ENCODE results near the gene ZC3H12D. TPM values are rescaled to one million over a fixed set of nuclear protein-coding genes. Genes with fewer than 3 reads are reported as not detected.
"Not testable (repeated sequence)": the region's sequence is repeated elsewhere in the genome, so short reads cannot be mapped to it uniquely, and the experiment has no call there.

Gene ZC3H12D
- total RNA-seq, 2 experiments from 2014 or later, result 25.3 to 37.5 TPM

DNA sequence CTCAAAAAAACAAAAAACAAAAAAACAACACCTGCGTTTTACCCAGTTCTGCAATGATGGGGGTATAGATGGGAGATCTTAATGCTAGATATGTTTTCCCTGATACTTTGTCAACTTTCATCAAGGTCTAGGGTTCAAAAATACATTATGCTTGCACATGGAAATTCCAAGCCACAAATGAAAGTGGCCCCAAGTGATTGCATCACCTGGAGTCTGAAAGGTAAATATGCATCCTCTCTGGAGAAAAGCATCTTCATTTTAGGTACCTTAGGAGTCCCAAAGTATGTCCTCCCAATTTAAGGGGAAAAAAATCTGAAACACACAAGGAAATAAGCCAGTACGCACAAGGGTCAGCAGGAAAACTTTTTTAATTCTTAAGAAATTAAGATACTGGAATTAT is 12.6 kb upstream of the ZC3H12D start:
- peaks cover 17% of the 10 kb centered on the region for H3K36me3 Mint-ChIP-seq
- no peaks in the 10 kb centered on the region for H3K27me3 Mint-ChIP-seq
- CTCF ChIA-PET, result interaction anchor here (1.6 to 2.9 kb wide), 2 partner anchors 8 to 20 kb away, joined by 4 to 17 read pairs; no protein-coding TSS in a partner anchor
- H3K27ac Mint-ChIP-seq, result peak overlapping the region; percentile 88
- no peak overlapping the region for H3K4me3 Mint-ChIP-seq
- no peak for ATAC-seq
- H3K9me3 Mint-ChIP-seq (ENCODE audit: low read depth), result no peaks in the 10 kb centered on the region
- H3K4me1 Mint-ChIP-seq, result peaks cover 62% of the 10 kb centered on the region
- no peak for DNase-seq

DNA sequence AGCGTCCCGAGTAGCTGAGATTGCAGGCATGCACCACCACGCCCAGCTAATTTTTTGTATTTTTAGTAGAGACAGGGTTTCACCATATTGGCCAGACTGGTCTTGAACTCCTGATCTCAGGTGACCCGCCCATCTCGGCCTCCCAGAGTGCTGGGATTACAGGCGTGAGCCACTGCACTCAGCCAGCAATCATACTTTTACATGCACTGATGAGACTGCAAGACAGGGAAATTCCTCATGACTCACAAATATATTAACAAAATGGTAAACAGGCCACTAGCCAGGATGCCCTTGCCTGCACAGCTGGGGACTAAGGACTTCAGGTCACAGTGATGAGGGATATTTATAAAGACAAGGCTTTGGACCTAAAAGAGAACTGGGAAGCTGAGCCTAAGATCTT is 11.8 kb upstream of the ZC3H12D start:
- not testable (repeated sequence) for H3K27me3 Mint-ChIP-seq; H3K9me3 Mint-ChIP-seq (ENCODE audit: low read depth); ATAC-seq
- CTCF ChIA-PET, result interaction anchor here (1.4 to 4.3 kb wide), 5 partner anchors 9 to 430 kb away, joined by 3 to 23 read pairs (median 9); partner anchors contain the start of gene ZC3H12D
- peak overlapping the region; percentile 22 for H3K4me3 Mint-ChIP-seq
- peaks cover 67% of the 10 kb centered on the region for H3K4me1 Mint-ChIP-seq
- peaks cover 17% of the 10 kb centered on the region for H3K36me3 Mint-ChIP-seq
- H3K27ac Mint-ChIP-seq, result peak overlapping the region; percentile 88
- peak; percentile 41 for DNase-seq

DNA sequence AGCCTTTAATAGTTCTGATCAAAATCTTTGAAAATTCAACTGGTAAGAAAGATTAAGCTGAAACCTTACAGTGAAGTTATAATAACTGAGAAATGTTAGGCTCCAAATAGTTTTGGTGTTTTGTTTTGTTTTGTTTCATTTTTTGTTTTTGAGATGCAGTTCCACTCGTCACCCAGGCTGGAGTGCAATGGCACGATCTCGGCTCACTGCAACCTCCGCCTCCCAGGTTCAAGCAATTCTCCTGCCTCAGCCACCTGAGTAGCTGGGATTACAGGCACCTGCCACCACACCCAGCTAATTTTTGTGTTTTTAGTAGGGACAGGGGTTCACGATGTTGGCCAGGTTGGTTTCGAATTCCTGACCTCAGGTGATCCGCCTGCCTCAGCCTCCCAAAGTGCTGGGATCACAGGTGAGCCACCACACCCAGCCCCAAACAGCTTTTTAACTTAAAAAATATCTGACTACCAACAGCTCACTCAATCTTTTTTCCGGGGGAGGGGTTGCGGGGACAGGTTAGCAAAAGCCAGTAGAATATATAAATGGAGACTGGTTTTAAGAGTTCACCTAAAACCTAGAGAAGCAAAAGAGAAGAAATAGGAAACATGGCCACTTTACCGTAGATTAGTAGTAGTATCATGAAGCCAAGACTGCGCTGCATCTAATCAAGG is 10.7 kb upstream of the ZC3H12D start:
- H3K9me3 Mint-ChIP-seq (ENCODE audit: low read depth); H3K27me3 Mint-ChIP-seq: not testable (repeated sequence)
- H3K4me3 Mint-ChIP-seq, result peak overlapping the region; percentile 64
- H3K36me3 Mint-ChIP-seq, result peaks cover 15% of the 10 kb centered on the region
- DNase-seq, result peak; percentile 51
- ATAC-seq, result peak; percentile 48
- CTCF ChIA-PET, result interaction anchor here (0.8 to 4.3 kb wide), 10 partner anchors 8 to 467 kb away, joined by 3 to 23 read pairs (median 4); partner anchors contain the start of gene ZC3H12D
- peaks cover 64% of the 10 kb centered on the region for H3K4me1 Mint-ChIP-seq
- H3K27ac Mint-ChIP-seq, result peak overlapping the region; percentile 88

DNA sequence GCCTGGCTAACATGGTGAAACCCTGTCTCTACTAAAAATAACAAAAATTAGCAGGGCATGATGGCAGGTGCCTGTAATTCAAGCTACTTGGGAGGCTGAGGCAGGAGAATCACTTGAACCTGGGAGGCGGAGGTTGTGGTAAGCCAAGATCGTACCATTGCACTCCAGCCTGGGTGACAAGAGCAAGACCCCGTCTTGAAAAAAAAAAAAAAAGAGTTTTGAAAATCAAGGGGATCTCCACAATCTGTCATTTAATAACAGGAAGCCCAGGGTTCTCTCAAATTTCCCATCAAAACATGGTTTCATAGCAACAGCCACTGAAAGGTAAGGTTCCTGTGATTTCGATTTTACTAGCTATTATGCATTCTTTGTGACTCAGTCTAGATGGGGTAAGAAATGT is 10.0 kb upstream of the ZC3H12D start:
- ATAC-seq, result peak; percentile 89

GRCh38 chr6:149493761-149494320 is 9.0 kb upstream of the ZC3H12D start:
- Mint-ChIP-seq H3K27ac (no peak overlapping the region), H3K27me3 (no peaks in the 10 kb centered on the region), H3K4me1 (peaks cover 61% of the 10 kb centered on the region), H3K4me3 (no peak overlapping the region), H3K36me3 (peaks cover 5% of the 10 kb centered on the region), H3K9me3 (ENCODE audit: low read depth) (no peaks in the 10 kb centered on the region)
- ATAC-seq, result no peak
- no peak for DNase-seq
- CTCF ChIA-PET, result interaction anchor here (0.8 to 4.3 kb wide), 4 partner anchors 9 to 441 kb away, joined by 3 to 23 read pairs (median 4); partner anchors contain the start of gene ZC3H12D

More for the DNA sequence above, 10.0 kb upstream of the ZC3H12D start:
- CTCF ChIA-PET, result interaction anchor here (0.7 to 4.3 kb wide), 10 partner anchors 9 to 466 kb away, joined by 3 to 23 read pairs (median 4); partner anchors contain the start of gene ZC3H12D
- DNase-seq, result peak; percentile 78
- H3K9me3 Mint-ChIP-seq (ENCODE audit: low read depth); H3K36me3 Mint-ChIP-seq; H3K27me3 Mint-ChIP-seq: not testable (repeated sequence)
- peaks cover 62% of the 10 kb centered on the region for H3K4me1 Mint-ChIP-seq
- H3K27ac Mint-ChIP-seq, result peak overlapping the region; percentile 88
- H3K4me3 Mint-ChIP-seq, result peak overlapping the region; percentile 64

- Mint-ChIP-seq H3K9me3 (ENCODE audit: low read depth) (no peaks in the 10 kb centered on the region), H3K4me3 (no peak overlapping the region), H3K27ac (peak overlapping the region; percentile 30), H3K36me3 (peaks cover 4% of the 10 kb centered on the region), H3K27me3 (no peaks in the 10 kb centered on the region), H3K4me1 (peaks cover 61% of the 10 kb centered on the region)
- no peak for ATAC-seq
- DNase-seq, result peak; percentile 40
- CTCF ChIA-PET, result interaction anchor here (0.8 to 4.3 kb wide), 4 partner anchors 8 to 464 kb away, joined by 3 to 23 read pairs (median 4); partner anchors contain the start of gene ZC3H12D
Observed at GRCh38 chr6:149492798-149493343, 8.1 kb upstream of the ZC3H12D start.

- Mint-ChIP-seq H3K9me3 (ENCODE audit: low read depth) (no peaks in the 10 kb centered on the region), H3K36me3 (no peaks in the 10 kb centered on the region), H3K27me3 (no peaks in the 10 kb centered on the region), H3K4me3 (no peak overlapping the region), H3K27ac (no peak overlapping the region), H3K4me1 (peaks cover 45% of the 10 kb centered on the region)
- ATAC-seq (no peak), DNase-seq (peak; percentile 28)
- CTCF ChIA-PET, result interaction anchor here (0.6 to 0.9 kb wide), 2 partner anchors 27 to 266 kb away, joined by 4 read pairs; no protein-coding TSS in a partner anchor
Observed at GRCh38 chr6:149489967-149490366, 5.2 kb upstream of the ZC3H12D start.

GRCh38 chr6:149488815-149489214 is 4.0 kb upstream of the ZC3H12D start:
- Mint-ChIP-seq H3K4me1 (peaks cover 38% of the 10 kb centered on the region), H3K9me3 (ENCODE audit: low read depth) (no peaks in the 10 kb centered on the region), H3K36me3 (peaks cover 4% of the 10 kb centered on the region), H3K27me3 (no peaks in the 10 kb centered on the region), H3K27ac (no peak overlapping the region), H3K4me3 (no peak overlapping the region)
- ATAC-seq, result no peak
- peak; percentile 26 for DNase-seq
- CTCF ChIA-PET, result no interaction called here

DNA sequence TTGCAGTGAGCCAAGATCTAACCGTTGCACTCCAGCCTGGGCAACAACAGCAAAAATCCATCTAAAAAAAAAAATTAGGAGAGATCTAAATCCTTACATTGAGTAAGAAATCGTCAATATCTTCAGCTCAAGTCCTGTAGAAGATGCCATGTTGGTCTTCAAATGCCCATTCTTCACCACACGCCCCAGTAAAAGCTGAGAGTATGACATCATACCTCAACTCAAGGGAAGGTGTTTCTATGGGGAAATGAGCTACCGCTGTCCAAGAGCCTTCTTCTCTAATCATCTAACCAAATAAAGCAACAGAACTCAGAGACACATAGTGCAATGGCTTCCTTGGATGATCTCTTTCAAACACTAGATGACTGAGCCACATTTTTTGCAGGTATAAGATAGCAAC is 2.5 kb upstream of the ZC3H12D start:
- no peak overlapping the region for H3K27ac Mint-ChIP-seq
- H3K4me1 Mint-ChIP-seq, result peaks cover 31% of the 10 kb centered on the region
- CTCF ChIA-PET, result interaction anchor here (1.0 to 3.6 kb wide), 3 partner anchors 7 to 24 kb away, joined by 3 to 23 read pairs (median 5); no protein-coding TSS in a partner anchor
- H3K27me3 Mint-ChIP-seq, result no peaks in the 10 kb centered on the region
- no peak overlapping the region for H3K4me3 Mint-ChIP-seq
- ATAC-seq, result no peak
- peaks cover 9% of the 10 kb centered on the region for H3K36me3 Mint-ChIP-seq
- no peaks in the 10 kb centered on the region for H3K9me3 Mint-ChIP-seq (ENCODE audit: low read depth)
- DNase-seq, result no peak

DNA sequence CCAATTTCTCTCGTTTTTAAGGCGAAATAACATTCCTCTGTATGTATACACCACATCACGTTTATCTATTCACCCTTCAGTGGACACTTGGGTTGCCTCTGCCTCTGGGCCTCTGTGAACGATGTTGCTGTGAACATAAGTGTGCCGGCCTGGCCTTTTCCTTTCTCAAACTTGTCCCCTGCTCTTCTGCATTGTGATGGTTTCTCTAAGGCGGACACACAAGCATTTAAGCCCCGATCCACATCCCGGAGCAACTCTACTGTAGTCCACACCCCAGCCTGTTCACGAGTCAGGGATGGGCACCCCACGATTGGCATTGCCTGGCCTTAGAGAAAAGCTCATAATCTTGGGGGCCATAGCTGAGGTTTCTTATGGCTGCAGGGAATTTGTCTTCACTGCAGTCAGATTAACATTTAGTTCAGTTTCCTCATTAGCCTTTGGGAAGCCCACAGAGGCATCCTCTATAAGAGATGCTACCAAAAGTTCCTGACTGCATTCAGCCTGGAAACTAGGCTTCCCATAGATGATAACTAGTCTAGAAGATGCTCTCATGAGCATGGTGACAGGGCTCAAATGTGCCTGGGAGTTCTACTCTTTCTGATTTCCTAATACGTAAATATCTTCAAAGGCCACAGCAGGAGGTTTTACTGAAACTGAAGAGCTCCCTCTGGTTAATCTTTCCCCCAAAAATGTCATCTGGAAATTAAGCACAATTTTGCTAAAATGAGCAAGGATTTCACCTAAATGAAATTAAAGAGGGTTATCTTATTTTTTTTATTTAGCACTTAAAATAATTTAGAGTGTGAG is 762 bp downstream of the ZC3H12D start:
- no peak for ATAC-seq
- Mint-ChIP-seq H3K27ac (peak overlapping the region; percentile 97), H3K9me3 (ENCODE audit: low read depth) (no peaks in the 10 kb centered on the region), H3K36me3 (peaks cover 29% of the 10 kb centered on the region), H3K27me3 (no peaks in the 10 kb centered on the region), H3K4me1 (peaks cover 46% of the 10 kb centered on the region), H3K4me3 (peak overlapping the region; percentile 90)
- DNase-seq, result peak; percentile 43
- CTCF ChIA-PET, result interaction anchor here (0.6 to 3.6 kb wide), 12 partner anchors 10 to 457 kb away, joined by 3 to 23 read pairs (median 4); no protein-coding TSS in a partner anchor

- ATAC-seq, result no peak
- DNase-seq, result peak; percentile 41
- Mint-ChIP-seq H3K27me3 (no peaks in the 10 kb centered on the region), H3K27ac (peak overlapping the region; percentile 97), H3K4me1 (peaks cover 49% of the 10 kb centered on the region), H3K9me3 (ENCODE audit: low read depth) (no peaks in the 10 kb centered on the region), H3K36me3 (peaks cover 29% of the 10 kb centered on the region), H3K4me3 (peak overlapping the region; percentile 90)
- CTCF ChIA-PET, result interaction anchor here (0.7 to 3.6 kb wide), 3 partner anchors 8 to 15 kb away, joined by 3 to 23 read pairs (median 13); no protein-coding TSS in a partner anchor
Observed at GRCh38 chr6:149483334-149483725, 1.5 kb downstream of the ZC3H12D start.

DNA sequence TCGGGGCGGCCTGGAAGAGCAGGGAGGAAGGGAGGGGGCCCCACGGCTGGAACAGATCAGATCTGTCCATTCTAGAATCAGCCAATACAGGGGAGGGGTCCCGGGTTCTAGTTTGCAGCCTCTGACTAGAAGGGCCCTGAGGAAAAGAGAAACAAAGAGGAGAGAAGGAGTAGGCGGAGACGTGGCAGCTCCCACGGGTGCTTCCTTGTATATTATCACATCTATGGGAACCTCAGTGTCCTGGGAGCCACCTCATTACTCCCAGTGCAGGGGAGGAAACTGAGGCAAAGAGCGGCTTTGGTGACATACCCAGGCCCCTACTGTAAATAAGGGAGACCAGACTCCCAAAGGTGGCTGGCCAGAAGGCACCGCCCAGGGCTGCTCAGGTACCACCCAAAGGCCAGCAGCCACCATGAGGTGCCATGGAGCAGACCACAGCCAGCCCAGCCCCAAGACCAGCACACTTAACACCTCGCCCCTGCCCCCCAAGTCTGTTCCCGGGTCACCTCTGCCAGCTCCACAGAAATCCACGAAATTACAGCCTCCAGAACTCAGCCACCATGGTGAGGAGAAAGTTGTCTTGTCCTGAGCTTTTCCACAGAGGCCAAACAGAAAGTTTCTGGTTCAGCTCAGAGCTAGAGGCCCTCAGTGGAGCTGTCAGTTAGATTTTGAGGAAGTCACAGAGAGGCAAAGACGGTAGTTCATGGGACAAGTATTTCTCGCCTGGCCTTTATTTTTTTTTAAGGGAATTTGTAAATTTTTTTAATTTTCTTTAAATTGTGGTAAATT is 2.1 kb downstream of the ZC3H12D start:
- Mint-ChIP-seq H3K27me3 (no peaks in the 10 kb centered on the region), H3K4me3 (peak overlapping the region; percentile 90), H3K9me3 (ENCODE audit: low read depth) (no peaks in the 10 kb centered on the region), H3K36me3 (peaks cover 30% of the 10 kb centered on the region), H3K4me1 (peaks cover 49% of the 10 kb centered on the region), H3K27ac (peak overlapping the region; percentile 97)
- DNase-seq (peak; percentile 60), ATAC-seq (peak; percentile 25)
- CTCF ChIA-PET, result interaction anchor here (0.7 kb wide), 1 partner anchor 8 kb away, joined by 3 read pairs; no protein-coding TSS in a partner anchor

Data from activated CD8-positive, alpha-beta memory T cell treated with anti-CD3 and anti-CD28 coated beads, Interleukin-2, amount 10 ng/mL, durations not matched to agents 7 days and 5 days (primary cell).